ENCODE data around the gene TP73. TPM values are rescaled to one million over a fixed set of nuclear protein-coding genes. Genes with fewer than 3 reads are reported as not detected.
A peak's percentile ranks its signal among the peaks of the same experiment; 100 is the strongest.

Gene TP73
- polyA plus RNA-seq, 1 donor from 2014 or later: not detected

GRCh38 chr1:3745590-3746381 lies 93.5 kb downstream of the TP73 start:
- H3K27ac ChIP-seq (ENCODE audit: low read length): no peak overlapping the region
- H3K9me3 ChIP-seq (ENCODE audit: low read length): no peaks in the 10 kb centered on the region
- H3K36me3 ChIP-seq (ENCODE audit: insufficient read depth, low read length): no peaks in the 10 kb centered on the region
- H3K79me2 ChIP-seq (replicated peaks; ENCODE audit: insufficient read depth, low read length): peaks cover 5% of the 10 kb centered on the region
- no peaks in the 10 kb centered on the region for H3K27me3 ChIP-seq (ENCODE audit: insufficient read depth, low read depth, low read length)
- H3K9me2 ChIP-seq (ENCODE audit: insufficient read depth, low read length): no peaks in the 10 kb centered on the region
- no peak overlapping the region for H2AFZ ChIP-seq (ENCODE audit: low read depth, low read length)
- peak overlapping the region; percentile 75 for H3K9ac ChIP-seq (ENCODE audit: low read length)
- no peaks in the 10 kb centered on the region for H4K20me1 ChIP-seq (ENCODE audit: insufficient read depth)
- H3K4me2 ChIP-seq (ENCODE audit: low read length): peak overlapping the region; percentile 94
- H3K4me3 ChIP-seq (ENCODE audit: low read length): peak overlapping the region; percentile 91
- no peaks in the 10 kb centered on the region for H3F3A ChIP-seq (ENCODE audit: insufficient read depth, low read length, poor library complexity, severe bottlenecking)
- TF ChIP-seq EZH2 (IDR thresholded peaks at IDR 0.05; ENCODE audit: borderline replicate concordance, insufficient read depth, low read length, poor library complexity, severe bottlenecking) (no peak), POLR2AphosphoS5 (IDR thresholded peaks at IDR 0.05) (no peak), SMC3 (conservative IDR thresholded peaks at IDR 0.05; ENCODE audit: poor library complexity) (no peak), RAD21 (conservative IDR thresholded peaks at IDR 0.05) (no peak), REST (IDR thresholded peaks at IDR 0.05; ENCODE audit: borderline replicate concordance) (no peak), CTCF (IDR thresholded peaks at IDR 0.05; ENCODE audit: poor library complexity, severe bottlenecking) (no peak), MXI1 (conservative IDR thresholded peaks at IDR 0.05; ENCODE audit: poor library complexity, severe bottlenecking) (no peak), EP300 (conservative IDR thresholded peaks at IDR 0.05; ENCODE audit: poor library complexity, severe bottlenecking) (no peak), TAF1 (IDR thresholded peaks at IDR 0.05; ENCODE audit: low read depth) (no peak)

- H3K36me3 ChIP-seq (ENCODE audit: insufficient read depth, low read length): no peaks in the 10 kb centered on the region
- H3K9ac ChIP-seq (ENCODE audit: low read length): peak overlapping the region; percentile 75
- TF ChIP-seq SMC3 (conservative IDR thresholded peaks at IDR 0.05; ENCODE audit: poor library complexity) (no peak), EZH2 (IDR thresholded peaks at IDR 0.05; ENCODE audit: borderline replicate concordance, insufficient read depth, low read length, poor library complexity, severe bottlenecking) (no peak), TAF1 (IDR thresholded peaks at IDR 0.05; ENCODE audit: low read depth) (no peak), POLR2AphosphoS5 (IDR thresholded peaks at IDR 0.05) (no peak)
- no peaks in the 10 kb centered on the region for H3F3A ChIP-seq (ENCODE audit: insufficient read depth, low read length, poor library complexity, severe bottlenecking)
- peak overlapping the region; percentile 36 for H2AFZ ChIP-seq (ENCODE audit: low read depth, low read length)
- peak overlapping the region; percentile 91 for H3K4me3 ChIP-seq (ENCODE audit: low read length)
- peak overlapping the region; percentile 16 for H3K27ac ChIP-seq (ENCODE audit: low read length)
- H3K9me3 ChIP-seq (ENCODE audit: low read length): no peaks in the 10 kb centered on the region
- H3K4me2 ChIP-seq (ENCODE audit: low read length): peak overlapping the region; percentile 94
- H3K79me2 ChIP-seq (replicated peaks; ENCODE audit: insufficient read depth, low read length): peaks cover 5% of the 10 kb centered on the region
- H3K27me3 ChIP-seq (ENCODE audit: insufficient read depth, low read depth, low read length): no peaks in the 10 kb centered on the region
- no peaks in the 10 kb centered on the region for H4K20me1 ChIP-seq (ENCODE audit: insufficient read depth)
- no peaks in the 10 kb centered on the region for H3K9me2 ChIP-seq (ENCODE audit: insufficient read depth, low read length)
These were observed 94.1 kb downstream of the TP73 start for GRCh38 chr1:3746389-3746829.

All from neural cell (in vitro differentiated cells).